ENCODE measurements around the gene C19orf47.

Gene C19orf47

GRCh38 chr19:40315812-40316470 is 32.3 kb downstream of the C19orf47 start:
- no peak for DNase-seq (ENCODE audit: low spot score)

- no peak for DNase-seq (ENCODE audit: low spot score)
Measured at GRCh38 chr19:40314656-40315055, 33.5 kb downstream of the C19orf47 start.

- DNase-seq (ENCODE audit: low spot score), result no peak
Measured at GRCh38 chr19:40313229-40313983, 34.8 kb downstream of the C19orf47 start.

- no peak for DNase-seq (ENCODE audit: low spot score)
Measured at GRCh38 chr19:40312533-40312932, 35.7 kb downstream of the C19orf47 start.

GRCh38 chr19:40309666-40310065 is 38.5 kb downstream of the C19orf47 start:
- no peak for DNase-seq (ENCODE audit: low spot score)

- peak; percentile 87 for DNase-seq (ENCODE audit: low spot score)
Measured at GRCh38 chr19:40305403-40305802, 42.8 kb downstream of the C19orf47 start.

GRCh38 chr19:40304306-40304705 is 43.9 kb downstream of the C19orf47 start:
- no peak for DNase-seq (ENCODE audit: low spot score)

- DNase-seq (ENCODE audit: low spot score), result no peak
Measured at GRCh38 chr19:40303765-40304164, 44.4 kb downstream of the C19orf47 start.

- no peak for DNase-seq (ENCODE audit: low spot score)
Measured at GRCh38 chr19:40302224-40303011, 45.8 kb downstream of the C19orf47 start.

- DNase-seq (ENCODE audit: low spot score), result no peak
Measured at GRCh38 chr19:40300668-40301067, 47.5 kb downstream of the C19orf47 start.

GRCh38 chr19:40298026-40298425 is 50.2 kb downstream of the C19orf47 start:
- no peak for DNase-seq (ENCODE audit: low spot score)

GRCh38 chr19:40294560-40294959 is 53.6 kb downstream of the C19orf47 start:
- DNase-seq (ENCODE audit: low spot score), result no peak

GRCh38 chr19:40286971-40287421 is 61.2 kb downstream of the C19orf47 start:
- no peak for DNase-seq (ENCODE audit: low spot score)

- no peak for DNase-seq (ENCODE audit: low spot score)
Measured at GRCh38 chr19:40286235-40286970, 61.8 kb downstream of the C19orf47 start.

- peak; percentile 100 for DNase-seq (ENCODE audit: low spot score)
Measured at GRCh38 chr19:40285353-40286234, 62.6 kb downstream of the C19orf47 start.

GRCh38 chr19:40284501-40285352 is 63.5 kb downstream of the C19orf47 start, which contains the start of gene AKT2:
Gene AKT2, minus strand, starts transcription at chr19:40285345. Its CDS starts 20,078 bp downstream, at chr19:40265267.
- DNase-seq (ENCODE audit: low spot score), result no peak

GRCh38 chr19:40284251-40284500 is 64.0 kb downstream of the C19orf47 start:
- peak; percentile 55 for DNase-seq (ENCODE audit: low spot score)

GRCh38 chr19:40283414-40284250 is 64.6 kb downstream of the C19orf47 start:
- DNase-seq (ENCODE audit: low spot score), result no peak

- no peak for DNase-seq (ENCODE audit: low spot score)
Measured at GRCh38 chr19:40282920-40283319, 65.3 kb downstream of the C19orf47 start.
